Epithelial cell of prostate (primary cell): ENCODE results near the gene IRF2.

ENCODE experiments used
- DNase-seq: peaks from one replicate; pipeline ENCODE4 v3.0.0-alpha.2; 2011; ENCODE audit warnings: low read depth, low spot score
- H3K27ac ChIP-seq: fragments of 450-650 bp; 2 replicates; pipeline ENCODE4 v1.5.1; 2017; ENCODE audit warnings: mild to moderate bottlenecking

Gene IRF2

GRCh38 chr4:184437565-184438265 lies 36.6 kb downstream of the IRF2 start:
- no peak for DNase-seq
- no peak overlapping the region for H3K27ac ChIP-seq

DNA sequence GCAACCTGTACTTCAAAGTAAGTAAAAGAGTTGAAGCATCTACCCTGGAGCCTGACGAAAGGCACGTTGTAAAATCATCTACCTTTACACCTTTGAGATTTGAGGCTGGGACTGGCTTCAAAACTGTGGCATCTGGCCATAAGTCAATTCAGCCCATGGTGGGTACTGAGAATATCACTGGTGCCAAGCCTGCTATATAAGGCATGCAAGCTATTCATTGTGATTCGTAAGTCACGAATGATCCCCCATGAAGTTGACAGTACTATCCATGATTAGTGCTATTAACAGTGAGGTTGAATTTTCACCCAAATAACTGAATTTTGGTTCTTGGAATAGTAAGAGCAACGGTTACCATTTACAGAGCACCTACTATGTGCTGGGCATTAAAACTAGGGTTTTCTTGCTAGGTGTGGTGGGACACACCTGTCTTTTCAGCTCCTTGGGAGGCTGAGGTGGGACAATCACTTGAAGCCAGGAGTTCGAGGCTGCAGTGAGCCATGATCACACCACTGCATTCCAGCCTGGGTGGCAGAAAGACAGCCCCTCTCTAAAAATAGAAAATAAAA lies 39.8 kb downstream of the IRF2 start:
- H3K27ac ChIP-seq = no peak overlapping the region
- no peak for DNase-seq

- no peak for DNase-seq
- H3K27ac ChIP-seq = no peak overlapping the region
Measured at GRCh38 chr4:184434021-184434420, 40.3 kb downstream of the IRF2 start.

DNA sequence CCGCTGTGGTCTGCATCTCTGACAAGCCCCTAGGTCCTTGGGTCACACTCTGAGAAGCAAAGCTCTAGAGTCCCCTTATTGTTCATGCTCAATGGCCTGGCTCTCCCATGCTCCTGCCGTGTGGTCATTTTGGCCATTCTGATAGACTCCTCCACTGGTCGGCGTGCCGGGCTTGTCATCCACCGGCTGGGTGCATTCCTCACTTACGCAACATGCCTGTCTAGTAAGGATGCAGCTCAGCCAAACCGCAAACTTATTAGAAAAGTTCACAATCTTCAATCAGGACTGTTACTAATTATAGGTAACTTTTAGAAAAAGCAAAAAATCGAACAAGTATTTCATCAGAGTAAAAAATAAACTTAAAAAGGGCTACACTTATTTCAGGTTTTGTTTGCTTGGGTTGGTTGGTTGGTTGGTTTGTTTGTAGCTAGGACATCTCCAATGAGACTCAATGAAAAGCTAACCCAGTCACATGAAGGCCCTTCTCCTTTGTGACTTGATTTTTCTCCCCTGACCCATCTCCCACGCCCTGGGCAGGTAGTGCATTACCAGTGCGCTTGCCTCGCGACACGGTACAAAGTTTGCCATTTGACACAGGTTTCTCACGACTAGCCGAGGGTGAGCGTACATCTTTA lies 41.0 kb downstream of the IRF2 start:
- DNase-seq = no peak
- H3K27ac ChIP-seq = no peak overlapping the region

DNA sequence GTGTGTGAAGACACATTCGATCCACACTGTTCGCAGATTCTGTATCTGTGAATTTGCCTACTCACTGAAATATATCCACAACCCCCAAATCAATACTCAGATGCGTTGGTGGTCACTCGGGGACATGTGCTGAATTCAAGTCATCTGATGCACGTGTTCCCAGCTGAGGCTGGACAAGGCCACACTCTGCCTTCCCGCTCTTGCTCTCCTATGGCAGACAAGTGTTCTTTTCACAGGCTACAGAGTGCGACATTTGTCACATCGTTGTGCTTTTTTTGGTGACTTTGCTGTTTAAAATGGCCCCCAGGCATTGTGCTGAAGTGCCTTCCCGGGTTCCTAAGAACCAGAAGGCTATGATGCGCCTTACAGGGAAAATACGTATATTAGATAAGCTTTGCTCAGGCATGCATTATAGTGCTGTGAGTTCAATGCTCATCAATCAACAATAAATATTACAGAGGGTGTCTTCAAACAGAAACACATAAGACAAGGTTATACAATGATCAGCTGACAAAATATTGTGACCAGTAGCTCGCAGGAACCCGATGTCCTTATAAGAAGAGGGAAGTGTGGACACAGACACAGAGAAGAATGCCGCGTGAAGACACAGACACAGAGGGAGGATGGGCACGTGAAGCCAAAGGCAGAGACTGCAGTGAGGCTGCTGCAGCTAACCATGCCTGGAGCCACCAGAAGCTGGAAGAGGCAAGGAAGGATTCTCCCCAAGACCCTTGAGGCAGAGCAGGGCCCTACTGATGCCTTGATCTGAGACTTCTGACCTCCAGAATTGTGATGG lies 42.0 kb downstream of the IRF2 start:
- no peak overlapping the region for H3K27ac ChIP-seq
- no peak for DNase-seq

DNA sequence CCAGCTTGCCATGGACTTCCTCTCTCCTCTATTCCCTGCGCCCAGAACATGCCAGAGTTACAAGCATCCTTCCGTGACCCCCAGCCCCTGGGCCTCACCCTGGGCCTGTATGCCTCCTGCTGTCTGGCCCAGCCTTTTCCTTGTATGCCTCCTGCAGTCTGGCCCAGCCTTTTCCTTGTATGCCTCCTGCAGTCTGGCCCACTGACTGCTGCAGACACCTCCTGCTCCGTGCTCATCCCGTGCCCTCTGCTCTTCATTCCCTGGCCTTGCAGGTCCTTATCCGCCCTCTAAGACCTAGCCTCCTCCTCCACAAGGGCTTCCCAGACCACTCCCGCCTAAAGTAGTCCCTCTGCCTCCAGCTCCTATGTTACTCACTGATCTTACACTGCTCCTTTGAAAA lies 44.2 kb downstream of the IRF2 start:
- no peak overlapping the region for H3K27ac ChIP-seq
- no peak for DNase-seq

DNA sequence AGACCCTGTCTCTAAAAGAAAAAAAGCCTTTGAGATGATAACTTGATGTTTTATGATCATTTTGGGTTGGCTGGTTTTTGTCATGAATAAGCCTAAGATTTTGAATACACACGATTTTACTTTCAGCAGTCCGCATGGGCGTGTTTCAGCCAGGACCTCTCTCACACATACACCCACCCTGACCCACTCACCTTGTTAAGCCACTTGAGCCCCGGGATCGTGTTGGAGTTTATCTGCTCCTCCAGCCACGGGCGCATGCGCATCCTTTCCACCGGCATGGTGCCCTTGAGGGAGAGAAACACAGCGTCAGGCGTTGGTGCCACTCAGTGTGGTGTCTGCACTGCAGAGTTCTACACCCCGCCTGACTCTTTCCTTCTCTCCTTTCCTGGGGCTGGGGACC lies 45.6 kb downstream of the IRF2 start:
- no peak for DNase-seq
- H3K27ac ChIP-seq = no peak overlapping the region

DNA sequence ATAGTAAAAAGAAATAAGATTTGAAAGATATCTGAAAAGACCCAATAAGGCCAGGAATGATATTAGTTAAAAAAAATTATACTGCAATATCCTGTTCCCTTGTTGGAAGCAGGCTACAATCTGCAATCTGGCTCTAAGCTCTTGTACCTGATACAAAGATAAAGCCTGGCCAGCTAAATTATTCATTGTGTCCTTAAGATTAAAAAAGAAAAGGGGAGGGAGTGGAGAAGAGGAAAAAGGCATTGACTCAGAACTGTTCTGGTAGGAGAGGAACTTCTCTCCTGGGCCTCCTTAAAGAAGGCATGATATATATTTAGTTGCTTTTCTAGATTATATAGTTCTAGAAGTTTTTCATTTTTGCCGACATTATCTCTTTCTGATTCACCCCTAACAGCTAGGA lies 46.7 kb downstream of the IRF2 start:
- peak overlapping the region; percentile 19 for H3K27ac ChIP-seq
- no peak for DNase-seq

DNA sequence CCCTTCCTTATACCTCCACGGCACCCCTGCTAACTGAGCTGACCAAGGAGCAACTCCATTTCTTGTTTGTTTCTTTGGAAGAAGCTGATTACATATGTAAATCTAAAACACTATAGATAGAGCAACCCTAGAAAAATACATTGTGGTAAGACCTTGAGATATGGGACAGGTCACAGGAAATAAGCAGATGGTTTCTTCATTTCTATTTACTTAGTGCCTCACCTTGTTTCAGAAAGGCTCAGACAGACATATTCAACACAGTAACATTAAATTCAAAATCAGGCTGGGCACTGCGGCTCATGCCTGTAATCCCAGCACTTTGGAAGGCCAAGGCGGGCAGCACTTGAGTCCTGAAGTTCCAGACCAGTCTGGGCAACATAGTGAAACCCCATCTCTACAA lies 47.3 kb downstream of the IRF2 start:
- H3K27ac ChIP-seq = peak overlapping the region; percentile 19
- no peak for DNase-seq

DNA sequence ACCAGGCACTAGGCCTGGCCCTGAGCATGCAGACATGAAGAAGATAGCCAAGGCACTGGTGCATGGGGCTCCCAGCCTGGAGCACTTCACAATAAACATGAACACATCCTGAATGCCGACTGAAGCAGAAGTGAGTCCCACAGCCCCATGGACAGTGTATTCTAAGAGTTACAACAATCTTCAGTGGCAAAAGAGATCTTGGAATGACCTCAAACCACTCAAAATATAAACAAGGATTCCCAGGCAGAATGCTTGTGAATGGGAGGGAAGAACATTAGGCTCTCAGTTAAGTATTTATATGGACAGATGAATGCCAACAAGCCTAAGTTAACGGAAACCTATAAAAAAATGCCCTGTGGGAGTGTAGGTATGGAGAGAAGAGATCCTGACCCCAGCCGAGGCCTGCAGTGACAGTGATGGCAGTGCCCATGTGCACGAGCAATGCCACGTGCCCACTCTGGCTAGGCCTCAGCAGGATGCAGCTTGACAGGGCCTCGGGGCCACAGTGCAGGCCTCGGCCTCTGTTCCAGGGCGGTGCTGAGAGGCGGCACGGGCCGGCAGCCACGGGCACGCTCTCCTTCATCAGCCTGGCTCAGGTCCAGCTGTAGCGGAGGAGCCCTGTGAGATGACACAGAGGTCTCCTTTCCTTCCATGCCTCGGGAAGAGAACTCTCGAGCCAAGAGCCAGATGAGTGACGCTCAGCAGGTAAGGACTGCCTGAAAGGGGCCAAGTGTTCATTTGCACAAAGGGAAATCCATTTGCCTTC lies 49.2 kb downstream of the IRF2 start:
- DNase-seq = no peak
- no peak overlapping the region for H3K27ac ChIP-seq

- H3K27ac ChIP-seq = no peak overlapping the region
Measured at GRCh38 chr4:184424279-184424678, 50.1 kb downstream of the IRF2 start.

GRCh38 chr4:184423003-184423686 lies 51.2 kb downstream of the IRF2 start:
- H3K27ac ChIP-seq = no peak overlapping the region
- no peak for DNase-seq

More at GRCh38 chr4:184424279-184424678, 50.1 kb downstream of the IRF2 start:
- DNase-seq = no peak

DNA sequence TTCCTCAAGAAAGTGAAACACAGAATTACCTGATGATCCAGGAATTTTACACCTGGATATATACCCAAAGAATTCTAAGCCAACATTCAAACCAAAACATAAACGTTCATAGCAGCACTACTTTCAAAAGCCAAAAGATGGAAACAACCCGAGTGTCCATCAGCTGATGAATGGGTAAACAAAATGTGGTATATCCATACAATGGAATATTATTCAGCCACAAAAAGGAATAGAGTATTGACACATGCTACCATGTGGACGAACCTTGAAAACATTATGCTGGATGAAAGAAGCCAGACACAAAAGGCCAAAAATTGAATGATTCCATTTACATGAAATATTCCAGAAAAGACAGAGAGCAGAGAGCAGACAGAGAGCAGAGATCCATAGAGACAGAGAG lies 52.0 kb downstream of the IRF2 start:
- DNase-seq = no peak
- no peak overlapping the region for H3K27ac ChIP-seq

DNA sequence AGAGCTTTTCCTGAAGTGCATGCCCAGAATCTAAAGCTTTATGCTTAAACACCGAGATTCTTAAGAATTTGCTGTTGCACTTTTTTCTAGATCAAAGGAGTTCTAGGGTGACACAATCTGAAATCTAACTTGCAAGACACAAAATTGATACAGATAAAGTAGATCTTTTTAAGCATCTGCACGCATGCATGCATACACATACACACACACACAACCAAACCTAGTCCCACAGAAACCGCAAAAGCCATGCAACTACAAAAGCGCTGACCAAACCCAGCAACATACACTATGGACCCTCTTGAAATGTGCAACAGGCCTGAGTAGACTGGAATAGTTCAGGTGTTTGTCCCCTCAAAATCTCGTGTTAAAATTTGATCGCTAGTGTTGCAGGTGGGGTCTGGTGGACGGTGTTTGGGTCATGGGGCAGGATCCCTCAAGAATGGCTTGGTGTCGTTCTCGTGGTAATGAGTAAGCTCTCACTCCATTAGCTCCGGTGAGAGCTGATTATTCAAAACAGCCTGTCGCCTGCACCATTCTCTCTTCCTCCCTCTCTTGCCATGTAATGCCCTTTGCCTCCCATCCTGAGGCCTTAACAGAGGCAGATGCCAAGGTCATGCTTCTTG lies 52.7 kb downstream of the IRF2 start:
- no peak overlapping the region for H3K27ac ChIP-seq
- no peak for DNase-seq

DNA sequence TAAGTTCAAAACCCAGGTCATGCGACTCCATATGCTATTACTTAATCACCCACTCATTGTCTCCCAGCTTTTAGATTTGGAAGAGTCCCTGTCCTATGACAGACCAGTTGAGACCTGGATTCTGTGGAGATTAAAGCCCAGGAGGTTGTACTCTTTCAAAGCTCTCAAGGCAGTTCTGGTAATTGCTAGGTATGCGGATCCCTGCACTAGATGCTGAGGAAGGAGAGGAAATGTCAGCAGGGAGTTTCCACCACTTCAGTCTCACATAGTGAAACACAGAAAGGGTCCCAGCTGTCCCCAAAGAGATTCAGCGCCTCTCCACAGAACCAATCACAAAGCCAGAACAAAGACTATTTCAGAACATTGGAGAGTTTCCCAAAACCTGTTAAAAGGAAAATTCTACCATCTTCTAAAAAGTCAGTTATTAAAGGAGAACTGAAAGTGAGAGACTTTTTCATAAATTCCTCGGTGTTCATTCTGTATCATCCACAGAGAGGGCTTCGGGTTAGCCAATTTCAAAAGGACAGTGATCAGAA lies 53.4 kb downstream of the IRF2 start:
- DNase-seq = no peak
- no peak overlapping the region for H3K27ac ChIP-seq

DNA sequence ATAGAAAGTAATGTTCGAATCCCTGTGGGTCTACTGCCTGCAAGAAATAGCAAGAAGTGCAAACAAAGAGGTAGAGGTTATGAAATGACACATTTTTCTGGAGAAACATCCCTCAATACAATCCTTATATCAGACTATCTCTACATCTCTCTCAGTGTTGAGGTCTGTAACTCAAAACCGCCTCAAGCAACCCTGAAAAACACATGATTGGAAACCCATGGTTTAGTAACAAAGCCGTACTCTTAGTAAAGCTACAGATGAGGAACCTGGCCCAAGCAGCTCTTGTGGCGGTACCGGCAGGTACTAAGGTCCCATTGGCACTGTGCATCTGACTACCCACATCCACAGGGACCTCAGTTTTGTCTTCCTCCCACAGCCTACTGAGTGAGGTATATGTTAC lies 53.9 kb downstream of the IRF2 start:
- H3K27ac ChIP-seq = no peak overlapping the region
- no peak for DNase-seq

GRCh38 chr4:184419976-184420375 lies 54.4 kb downstream of the IRF2 start:
- no peak overlapping the region for H3K27ac ChIP-seq
- no peak for DNase-seq

GRCh38 chr4:184417802-184418511 lies 56.4 kb downstream of the IRF2 start:
- H3K27ac ChIP-seq = peak overlapping the region; percentile 81
- DNase-seq = peak; percentile 98
